GM12801 (cell line): ENCODE data around the gene ST3GAL5.

Source experiments
- CTCF ChIP-seq: IDR thresholded peaks from one replicate; pipeline ENCODE4 v1.5.1; 2011; ENCODE audit warnings: control low read depth; ENCODE audit not compliant: insufficient read length; ENCODE audit errors: extremely low read depth

Gene ST3GAL5

DNA sequence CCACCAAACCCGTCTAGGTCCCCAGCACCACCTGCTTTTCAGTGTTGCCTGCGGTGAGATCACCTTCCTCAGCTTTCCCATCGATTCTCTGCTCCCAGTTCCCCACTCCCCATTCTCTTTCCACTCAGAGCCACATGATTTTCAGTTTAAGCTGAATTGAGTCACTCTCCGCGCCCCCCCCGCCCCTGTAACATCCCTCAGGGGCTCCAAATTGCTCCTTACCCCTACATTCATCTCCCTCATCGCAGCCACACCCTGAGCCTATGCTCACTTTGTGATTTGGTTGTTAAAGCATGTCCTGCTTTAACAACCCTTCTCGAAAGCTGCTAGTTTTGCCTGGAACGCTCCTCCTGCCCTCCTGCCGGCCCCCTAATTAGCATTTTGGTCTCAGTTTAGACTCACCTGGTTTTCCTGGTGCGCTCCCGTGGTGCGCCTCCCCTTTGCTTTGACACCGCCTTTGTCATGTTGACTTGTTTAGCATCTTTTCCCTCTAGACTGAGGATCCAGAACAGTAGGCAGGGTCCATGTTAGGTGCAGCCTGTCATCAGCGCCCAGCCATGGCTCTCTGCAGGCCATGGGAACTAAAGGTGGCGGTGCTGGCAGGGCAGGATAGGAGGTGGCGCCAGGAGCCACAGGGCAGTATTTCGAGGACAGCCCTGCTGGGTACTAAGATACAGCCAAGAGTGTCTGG is 60.8 kb downstream of the ST3GAL5 start:
- no peak for TF ChIP-seq CTCF

DNA sequence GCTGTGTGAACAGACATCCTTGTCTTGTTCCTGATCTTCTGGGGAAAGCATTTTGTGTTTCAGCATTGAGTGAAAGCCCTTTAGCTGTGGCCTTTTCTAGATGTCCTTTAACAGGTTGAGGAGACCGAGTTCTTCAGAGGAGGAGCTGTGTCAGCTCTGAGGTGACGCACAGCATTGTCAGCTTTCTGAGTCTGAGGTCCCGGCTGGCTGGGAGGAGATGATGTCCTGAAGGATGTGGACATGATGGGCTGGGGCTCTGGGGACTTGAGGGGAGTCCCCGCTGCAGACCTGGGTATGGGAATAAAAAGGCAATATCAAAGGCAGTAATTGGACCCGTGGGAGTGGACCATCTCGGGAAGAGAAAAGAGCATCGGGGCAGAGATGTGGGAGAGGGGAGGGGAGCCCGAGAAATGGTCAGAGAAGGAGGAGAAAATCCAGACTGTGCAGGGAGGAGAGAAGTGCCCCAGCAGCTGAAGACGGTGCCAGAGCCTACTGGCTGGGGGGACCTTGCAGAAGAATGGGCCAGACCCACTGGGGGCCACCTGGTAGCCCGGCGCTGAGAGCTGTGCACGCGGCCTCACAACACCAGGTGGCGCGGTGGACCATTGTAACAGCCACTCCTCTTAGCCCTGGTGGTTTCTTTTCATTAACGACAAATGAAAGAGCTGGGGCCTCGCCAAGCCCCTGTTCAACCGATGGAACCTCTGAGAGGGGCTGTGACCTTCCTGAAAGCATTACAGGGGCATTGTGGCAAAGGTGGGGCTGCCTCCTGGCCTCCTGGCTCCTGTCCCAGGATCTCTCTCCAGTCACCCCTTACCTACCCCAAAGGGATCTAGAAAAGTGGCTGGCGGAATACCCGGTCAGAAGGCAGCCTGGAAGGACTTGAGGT is 61.6 kb downstream of the ST3GAL5 start:
- TF ChIP-seq CTCF: no peak

GRCh38 chr2:85823951-85824350 is 64.8 kb downstream of the ST3GAL5 start:
- no peak for TF ChIP-seq CTCF

DNA sequence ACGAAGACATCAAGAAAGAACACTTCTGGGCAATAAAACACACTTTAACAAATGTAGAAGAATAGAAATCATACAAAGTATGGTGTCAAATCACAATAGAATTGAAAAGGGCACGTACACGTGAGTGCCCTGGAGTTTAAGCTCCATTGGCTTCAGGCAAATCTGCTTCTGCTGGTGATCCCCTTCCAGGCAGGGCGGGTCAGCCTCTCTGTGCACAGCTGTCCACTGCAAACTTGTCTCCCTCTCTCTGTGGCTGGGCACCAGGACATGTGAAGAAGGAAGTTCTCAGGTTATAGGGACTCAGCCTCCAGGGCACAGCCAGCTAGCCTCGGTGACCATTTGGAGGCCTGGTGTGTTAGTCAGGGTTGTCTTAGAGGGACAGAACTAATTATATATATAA is 66.0 kb downstream of the ST3GAL5 start:
- TF ChIP-seq CTCF: no peak

GRCh38 chr2:85819811-85820510 is 68.8 kb downstream of the ST3GAL5 start:
- TF ChIP-seq CTCF: no peak

GRCh38 chr2:85814802-85815550 is 73.8 kb downstream of the ST3GAL5 start:
- no peak for TF ChIP-seq CTCF
